IPS DF 6.9 (cell line): ENCODE measurements around the gene CD52.
A peak's percentile ranks its signal among the peaks of the same experiment; 100 is the strongest.
"Not testable (repeated sequence)": the region's sequence is repeated elsewhere in the genome, so short reads cannot be mapped to it uniquely, and the experiment has no call there.

Experiments
- DNase-seq: peaks from one replicate; pipeline ENCODE4 v3.0.0-alpha.2; 2013; ENCODE audit warnings: low read depth, low spot score
- H3K27ac ChIP-seq: one replicate; pipeline ENCODE4 v1.5.1; 2013; ENCODE audit warnings: low read length, control low read depth
- H3K27me3 ChIP-seq: 2 replicates; pipeline ENCODE4 v1.6.1; 2013; ENCODE audit warnings: mild to moderate bottlenecking, low read length; ENCODE audit not compliant: control insufficient read depth, insufficient read depth
- H3K36me3 ChIP-seq: 2 replicates; pipeline ENCODE4 v1.6.1; 2013; ENCODE audit warnings: low read length; ENCODE audit not compliant: control insufficient read depth, insufficient read depth
- H3K4me1 ChIP-seq: 2 replicates; pipeline ENCODE4 v1.6.1; 2013; ENCODE audit warnings: low read length; ENCODE audit not compliant: control insufficient read depth, insufficient read depth
- H3K4me3 ChIP-seq: 2 replicates; pipeline ENCODE4 v1.5.1; 2013; ENCODE audit warnings: mild to moderate bottlenecking, low read length
- H3K9me3 ChIP-seq: 2 replicates; pipeline ENCODE4 v1.6.1; 2013; ENCODE audit warnings: low read length, inconsistent platforms; ENCODE audit not compliant: control insufficient read depth, insufficient read depth
- WGBS: extraction: QIAGEN DNeasy Blood & Tissue Kit; methylation state at CpG from one replicate; pipeline ENCODE4 v1.1.7; 2013; ENCODE audit warnings: mixed read lengths, missing lambda C conversion rate; ENCODE audit not compliant: insufficient read length, insufficient coverage; 5-methylcytosine and 5-hydroxymethylcytosine counted together

Gene CD52

GRCh38 chr1:26302733-26303405, 14.9 kb upstream of the CD52 start:
- no peak overlapping the region for H3K27ac ChIP-seq
- H3K9me3 ChIP-seq: no peaks in the 10 kb centered on the region
- H3K27me3 ChIP-seq: no peaks in the 10 kb centered on the region
- 0 out of 2 replicates have a peak, but pooled peaks cover 1% of the 10 kb centered on the region for H3K4me1 ChIP-seq
- DNase-seq: no peak
- H3K36me3 ChIP-seq: no peaks in the 10 kb centered on the region
- WGBS: no CpG with 5 or more reads among the region's 8 CpGs
- no peak overlapping the region for H3K4me3 ChIP-seq

GRCh38 chr1:26305667-26306289, 12.0 kb upstream of the CD52 start:
- 0 out of 2 replicates have a peak, but pooled peaks cover 1% of the 10 kb centered on the region for H3K4me1 ChIP-seq
- peak overlapping the region; percentile 48; the same call in 1 of the 2 replicates for H3K4me3 ChIP-seq
- no peaks in the 10 kb centered on the region for H3K36me3 ChIP-seq
- no peak overlapping the region for H3K27ac ChIP-seq
- no peaks in the 10 kb centered on the region for H3K27me3 ChIP-seq
- 100% methylated on average over 2 of the region's 8 CpGs for WGBS
- no peaks in the 10 kb centered on the region for H3K9me3 ChIP-seq
- DNase-seq: no peak

GRCh38 chr1:26306290-26307229, 11.2 kb upstream of the CD52 start, which contains the start of gene UBXN11:
Gene UBXN11 (minus strand): TSS chr1:26306636. CDS start chr1:26302883, 3,753 bp downstream.
- no CpG with 5 or more reads among the region's 51 CpGs for WGBS
- Histone ChIP-seq H3K27me3 (no peaks in the 10 kb centered on the region), H3K9me3 (no peaks in the 10 kb centered on the region), H3K36me3 (no peaks in the 10 kb centered on the region), H3K27ac (no peak within 1 kb of the TSS), H3K4me1 (0 out of 2 replicates have a peak, but pooled peaks cover 1% of the 10 kb centered on the region), H3K4me3 (peak within 1 kb of the TSS; percentile 48)
- DNase-seq: peak; percentile 96

- no peak for DNase-seq
- Histone ChIP-seq H3K9me3 (no peaks in the 10 kb centered on the region), H3K27me3 (no peaks in the 10 kb centered on the region), H3K36me3 (no peaks in the 10 kb centered on the region), H3K4me1 (0 out of 2 replicates have a peak, but pooled peaks cover 1% of the 10 kb centered on the region), H3K27ac (no peak overlapping the region), H3K4me3 (no peak overlapping the region)
- WGBS: no CpG with 5 or more reads among the region's 6 CpGs
Measured at GRCh38 chr1:26307363-26307781, 10.4 kb upstream of the CD52 start.

- not testable (repeated sequence) for H3K36me3 ChIP-seq, H3K4me1 ChIP-seq, H3K4me3 ChIP-seq, DNase-seq, H3K9me3 ChIP-seq, H3K27ac ChIP-seq, H3K27me3 ChIP-seq
- no CpG with 5 or more reads among the region's 21 CpGs for WGBS
Measured at GRCh38 chr1:26307966-26308899, 9.5 kb upstream of the CD52 start.

DNA sequence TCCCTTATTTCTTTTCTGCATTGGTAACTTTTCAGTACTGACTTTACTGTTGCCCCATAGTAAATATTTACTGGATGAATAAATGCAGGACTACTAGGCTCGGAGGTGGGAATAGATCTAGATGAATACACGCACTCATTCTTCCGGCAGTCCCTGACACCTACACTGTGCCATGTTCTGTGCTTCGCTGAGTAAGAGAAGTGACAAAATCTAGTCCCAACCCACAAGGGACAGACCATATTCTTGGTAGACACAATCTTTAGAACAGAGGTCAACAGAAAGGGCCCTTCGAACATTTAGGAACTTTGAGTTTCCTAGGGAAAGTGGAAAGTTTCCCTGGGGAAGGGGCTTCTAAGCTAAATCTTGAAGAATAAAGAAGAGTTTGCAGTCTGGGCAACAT, 3.3 kb upstream of the CD52 start:
- Histone ChIP-seq H3K36me3 (no peaks in the 10 kb centered on the region), H3K4me3 (no peak overlapping the region), H3K9me3 (no peaks in the 10 kb centered on the region), H3K27ac (no peak overlapping the region), H3K4me1 (peaks cover 3% of the 10 kb centered on the region; the same call in 1 of the 2 replicates), H3K27me3 (no peaks in the 10 kb centered on the region)
- no CpG with 5 or more reads among the region's 5 CpGs for WGBS
- DNase-seq: no peak

GRCh38 chr1:26315874-26316850, 1.6 kb upstream of the CD52 start:
- no peaks in the 10 kb centered on the region for H3K27me3 ChIP-seq
- no CpG with 5 or more reads among the region's 8 CpGs for WGBS
- H3K36me3 ChIP-seq: no peaks in the 10 kb centered on the region
- no peak for DNase-seq
- no peak overlapping the region for H3K27ac ChIP-seq
- no peaks in the 10 kb centered on the region for H3K9me3 ChIP-seq
- H3K4me3 ChIP-seq: no peak overlapping the region
- H3K4me1 ChIP-seq: peaks cover 3% of the 10 kb centered on the region; the same call in 1 of the 2 replicates

DNA sequence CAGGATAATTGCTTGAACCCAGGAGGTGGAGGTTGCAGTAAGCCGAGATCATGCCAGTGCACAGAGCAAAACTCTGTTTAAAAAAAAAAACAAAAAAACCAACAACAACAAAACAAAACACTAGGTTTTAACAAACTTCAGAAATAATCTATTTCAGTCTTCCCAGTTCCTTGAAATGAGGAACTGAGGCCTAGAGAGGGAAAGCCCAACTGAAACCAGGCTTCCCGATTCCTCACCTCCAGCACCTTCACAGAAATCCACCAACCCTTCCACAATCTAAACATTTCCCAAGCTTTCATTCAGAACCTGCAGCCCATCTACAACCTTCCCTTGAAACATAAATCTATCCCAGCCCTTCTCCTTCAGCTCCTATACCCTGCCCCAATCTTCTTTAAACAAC, 612 bp upstream of the CD52 start:
- no peak for DNase-seq
- H3K4me3 ChIP-seq: no peak overlapping the region
- no CpG with 5 or more reads among the region's 2 CpGs for WGBS
- H3K27ac ChIP-seq: no peak overlapping the region
- H3K4me1 ChIP-seq: peaks cover 3% of the 10 kb centered on the region; the same call in 1 of the 2 replicates
- H3K36me3 ChIP-seq: 0 out of 2 replicates have a peak, but pooled peaks cover under 1% of the 10 kb centered on the region
- no peaks in the 10 kb centered on the region for H3K9me3 ChIP-seq
- no peaks in the 10 kb centered on the region for H3K27me3 ChIP-seq
